Measurements from ENCODE around the gene ARMC6.

- TF ChIP-seq POLR2AphosphoS5 (IDR thresholded peaks at IDR 0.05): no peak
- TF ChIP-seq CTCF (IDR thresholded peaks at IDR 0.05): no peak
- TF ChIP-seq POLR2A (IDR thresholded peaks at IDR 0.05): no peak
Measured at GRCh38 chr19:19032420-19033175, 805 bp upstream of the ARMC6 start.
